Endothelial cell of umbilical vein (primary cell): ENCODE measurements around the gene ZNF768. TPM values are rescaled to one million over a fixed set of nuclear protein-coding genes. Genes with fewer than 3 reads are reported as not detected.

Experiments used
- BruUV-seq: library from RNA; stranded (reverse); fragments of 400-500 nt; replicated peaks from 2 replicates; lab custom pipeline; 2021; lab: Mats Ljungman, UMichigan
- CTCF ChIA-PET: fragments of 300-600, 350-600 bp; sonication (Branson Sonifier 250); formaldehyde crosslinking; loops from one replicate; lab custom pipeline; 2021; ENCODE audit warnings: antibody characterized with exemption, inconsistent platforms; lab: Charles Lee
- POLR2A ChIA-PET: fragments of 300-600, 350-600 bp; sonication (Branson Sonifier 250); formaldehyde crosslinking; loops from one replicate; lab custom pipeline; 2021; ENCODE audit warnings: antibody characterized with exemption, inconsistent platforms; lab: Charles Lee
- DNase-seq: peaks from one replicate; pipeline ENCODE4 v3.0.0-alpha.2; 2011; ENCODE audit warnings: low read depth, low spot score
- FAIRE-seq: peaks from 2 replicates; lab custom pipeline; 2011; peaks lifted over from hg19 to GRCh38; lab: Jason Lieb, UNC
- H2AFZ ChIP-seq: 2 replicates; pipeline ENCODE4 v1.6.0; 2012; ENCODE audit warnings: low read depth, low read length, control low read depth, inconsistent platforms
- H3K27ac ChIP-seq: 2 replicates; pipeline ENCODE4 v1.5.1; 2011; ENCODE audit warnings: low read depth, mild to moderate bottlenecking, control low read depth, low read length, moderate library complexity; ENCODE audit not compliant: insufficient read depth
- H3K27me3 ChIP-seq, 2 experiments: 2 replicates each; pipeline versions ENCODE4 v1.6.0 to v1.6.1; 2011; ENCODE audit warnings: low read length in 2 of 2, mixed read lengths in 1 of 2; ENCODE audit not compliant: control insufficient read depth in 2 of 2, insufficient read depth in 2 of 2
- H3K36me3 ChIP-seq, 2 experiments: 2 replicates in 1 of 2; 3 replicates in 1 of 2; pipeline ENCODE4 v1.5.1; 2011; ENCODE audit warnings: low read length in 2 of 2, mild to moderate bottlenecking in 1 of 2, moderate library complexity in 1 of 2; ENCODE audit not compliant: control insufficient read depth in 2 of 2, insufficient read depth in 2 of 2; ENCODE audit errors: extremely low read depth in 1 of 2
- H3K4me1 ChIP-seq: 3 replicates; pipeline ENCODE4 v1.5.1; 2011; ENCODE audit warnings: mild to moderate bottlenecking, low read length; ENCODE audit not compliant: control insufficient read depth, insufficient read depth; ENCODE audit errors: extremely low read depth
- H3K4me2 ChIP-seq: 2 replicates; pipeline ENCODE4 v1.6.1; 2011; ENCODE audit warnings: low read length, control low read depth, mixed read lengths; ENCODE audit not compliant: insufficient read depth
- H3K4me3 ChIP-seq, 3 experiments: fragments of 200-600 bp in 1 of 3; sonication (generic), shearing (Covaris generic) in 1 of 3; replicated peaks in 1 of 3; 2 replicates each; pipeline ENCODE4 v1.5.1; 2011 to 2016; ENCODE audit warnings: control low read depth in 3 of 3, low read length in 3 of 3, mild to moderate bottlenecking in 2 of 3, inconsistent platforms in 1 of 3, low read depth in 1 of 3, moderate library complexity in 1 of 3; ENCODE audit not compliant: insufficient read depth in 1 of 3
- H3K79me2 ChIP-seq: 2 replicates; pipeline ENCODE4 v1.6.0; 2012; ENCODE audit warnings: low read length, inconsistent platforms; ENCODE audit not compliant: control insufficient read depth, insufficient read depth
- H3K9ac ChIP-seq: replicated peaks from 2 replicates; pipeline ENCODE3; 2011; ENCODE audit warnings: low read length, control low read depth; ENCODE audit not compliant: insufficient read depth; ENCODE audit errors: extremely low read depth
- H3K9me1 ChIP-seq: replicated peaks from 3 replicates; pipeline ENCODE4 v1.6.0; 2011; ENCODE audit warnings: mild to moderate bottlenecking, low read length; ENCODE audit not compliant: control insufficient read depth, insufficient read depth; ENCODE audit errors: extremely low read depth
- H3K9me3 ChIP-seq: replicated peaks from 2 replicates; pipeline ENCODE4 v1.5.1; 2012; ENCODE audit warnings: low read length, inconsistent platforms; ENCODE audit not compliant: control insufficient read depth, insufficient read depth
- H4K20me1 ChIP-seq: replicated peaks from 2 replicates; pipeline ENCODE3; 2011; ENCODE audit warnings: mild to moderate bottlenecking, low read length; ENCODE audit not compliant: control insufficient read depth, insufficient read depth; ENCODE audit errors: extremely low read depth
- CTCF ChIP-seq, 2 donors: IDR thresholded peaks; 1 replicate in 1 of 2; 2 replicates in 1 of 2; pipeline ENCODE4 v1.5.1; 2011; ENCODE audit warnings: low read length in 2 of 2, mild to moderate bottlenecking in 2 of 2, moderate library complexity in 2 of 2, control low read depth in 1 of 2, inconsistent platforms in 1 of 2, low read depth in 1 of 2; ENCODE audit not compliant: insufficient read depth in 1 of 2; ENCODE audit errors: extremely low read depth in 1 of 2
- EZH2 ChIP-seq: IDR thresholded peaks from 2 replicates; pipeline ENCODE4 v1.6.1; 2012; ENCODE audit warnings: borderline replicate concordance, low read depth, mild to moderate bottlenecking, moderate library complexity, low read length, inconsistent platforms; ENCODE audit not compliant: severe bottlenecking
- FOS ChIP-seq: IDR thresholded peaks from 2 replicates; pipeline ENCODE4 v1.6.1; 2011; ENCODE audit warnings: mild to moderate bottlenecking, low read length, moderate library complexity, borderline replicate concordance; ENCODE audit not compliant: insufficient read depth
- MAX ChIP-seq: IDR thresholded peaks from 2 replicates; pipeline ENCODE4 v1.6.1; 2011; ENCODE audit not compliant: insufficient read depth, insufficient read length
- MYC ChIP-seq: IDR thresholded peaks from one replicate; pipeline ENCODE4 v1.6.1; 2011; ENCODE audit warnings: mild to moderate bottlenecking, low read depth, low read length
- POLR2A ChIP-seq: IDR thresholded peaks from 2 replicates; pipeline ENCODE4 v1.6.1; 2012; ENCODE audit warnings: low read depth, mild to moderate bottlenecking, control low read depth, low read length
- POLR2AphosphoS5 ChIP-seq: IDR thresholded peaks from 2 replicates; pipeline ENCODE4 v1.6.1; 2012; ENCODE audit warnings: low read depth, mild to moderate bottlenecking, control low read depth, low read length, moderate library complexity; ENCODE audit not compliant: insufficient read depth
- dilution Hi-C: fragments of 300-500 bp; cut with MboI; formaldehyde crosslinking; loops from one replicate; pipeline ENCODE4 v1.15.0; 2019; ENCODE audit warnings: low sequenced_read_pairs; ENCODE audit not compliant: extremely low pct_ligation_motif_present
- intact Hi-C: fragments of 100-400 bp; cut with micrococcal nuclease; formaldehyde crosslinking; loops from one replicate; pipeline ENCODE4 v1.10.0; 2022
- polyA plus RNA-seq, 4 experiments: library from polyadenylated mRNA; depleted of rRNA in 3 of 4; stranded (reverse) in 3 of 4; unstranded in 1 of 4; fragments of >200 nt; gene quantifications; 2 replicates each; pipeline versions ENCODE4 v1.2.1 to v1.2.3, GENCODE V29; 2011 to 2012; ENCODE audit warnings: missing spikeins in 1 of 4
- total RNA-seq: library from RNA; stranded (reverse); gene quantifications from 2 replicates; pipeline ENCODE4 v1.2.3, GENCODE V29; 2021

The ZNF768 gene
- total and polyA plus RNA-seq, 2 donors (not counting 3 experiments of a cell fraction or from before 2014, with no cell fraction given), result 24.2 to 24.7 TPM

GRCh38 chr16:30569746-30570635, 43.6 kb upstream of the ZNF768 start:
- Histone ChIP-seq H3K9ac (no peak overlapping the region), H3K79me2 (no peaks in the 10 kb centered on the region), H3K9me3 (no peaks in the 10 kb centered on the region), H3K9me1 (no peaks in the 10 kb centered on the region), H3K4me3 (no peak overlapping the region), H2AFZ (no peak overlapping the region), H4K20me1 (no peaks in the 10 kb centered on the region), H3K36me3 (no peaks in the 10 kb centered on the region), H3K27me3 (peaks cover 0 to 4% of the 10 kb centered on the region in 2 experiments), H3K4me2 (no peak overlapping the region), H3K4me1 (peaks cover 16% of the 10 kb centered on the region), H3K27ac (no peak overlapping the region)
- dilution Hi-C loops, result no loop called here
- TF ChIP-seq FOS (no peak), CTCF (IDR thresholded peaks at IDR 0.05; ENCODE audit: extremely low read depth in 1 of 2, insufficient read depth in 1 of 2, low read depth in 1 of 2, low read length in 2 of 2) (no peak), MYC (no peak), EZH2 (no peak), POLR2A (no peak), MAX (no peak), POLR2AphosphoS5 (no peak)
- BruUV-seq, result no TSS peak
- DNase-seq (no peak), FAIRE-seq (no peak)
- intact Hi-C loops, result no loop called here
- CTCF ChIA-PET, result interaction anchor here (2.4 kb wide), 1 partner anchor 12 kb away, joined by 10 read pairs; the partner anchor contains the start of gene ZNF764
- POLR2A ChIA-PET, result no interaction called here
